Mesodermal cell (in vitro differentiated cells): ENCODE measurements around the gene PDIK1L. TPM values are rescaled to one million over a fixed set of nuclear protein-coding genes. Genes with fewer than 3 reads are reported as not detected.

Source experiments
- H3K27ac ChIP-seq: 2 replicates; pipeline ENCODE4 v1.7.0; 2013; ENCODE audit warnings: mild to moderate bottlenecking, low read depth, low read length, moderate library complexity; ENCODE audit not compliant: severe bottlenecking
- H3K36me3 ChIP-seq: 2 replicates; pipeline ENCODE4 v1.7.1; 2013; ENCODE audit warnings: mild to moderate bottlenecking, low read length, moderate library complexity; ENCODE audit not compliant: control insufficient read depth, insufficient read depth
- H3K4me1 ChIP-seq: one replicate; pipeline ENCODE4 v1.7.1; 2013; ENCODE audit warnings: mild to moderate bottlenecking, low read length; ENCODE audit not compliant: insufficient read depth, control insufficient read depth, poor library complexity, severe bottlenecking
- H3K4me3 ChIP-seq: 2 replicates; pipeline ENCODE4 v1.7.0; 2013; ENCODE audit warnings: low read length, control low read depth, mild to moderate bottlenecking; ENCODE audit not compliant: insufficient read depth, poor library complexity, severe bottlenecking; ENCODE audit errors: extremely low read depth
- H3K9me3 ChIP-seq: 2 replicates; pipeline ENCODE4 v1.7.1; 2013; ENCODE audit warnings: mild to moderate bottlenecking, low read length, moderate library complexity; ENCODE audit not compliant: control insufficient read depth
- WGBS, 2 experiments: methylation state at CpG; one replicate each; pipeline ENCODE4 v1.1.5; 2013; ENCODE audit warnings: missing lambda C conversion rate in 2 of 2; ENCODE audit not compliant: insufficient coverage in 2 of 2; 5-methylcytosine and 5-hydroxymethylcytosine counted together
- polyA plus RNA-seq, 2 experiments: library from polyadenylated mRNA; stranded (reverse); fragments of 50-300 nt; gene quantifications; one replicate each; pipeline ENCODE4 v1.2.3, GENCODE V29; 2013

Gene PDIK1L
- polyA plus RNA-seq (2013, experiment 1 of 2), result 2.6 TPM
- 2.9 TPM for polyA plus RNA-seq (2013, experiment 2 of 2)

DNA sequence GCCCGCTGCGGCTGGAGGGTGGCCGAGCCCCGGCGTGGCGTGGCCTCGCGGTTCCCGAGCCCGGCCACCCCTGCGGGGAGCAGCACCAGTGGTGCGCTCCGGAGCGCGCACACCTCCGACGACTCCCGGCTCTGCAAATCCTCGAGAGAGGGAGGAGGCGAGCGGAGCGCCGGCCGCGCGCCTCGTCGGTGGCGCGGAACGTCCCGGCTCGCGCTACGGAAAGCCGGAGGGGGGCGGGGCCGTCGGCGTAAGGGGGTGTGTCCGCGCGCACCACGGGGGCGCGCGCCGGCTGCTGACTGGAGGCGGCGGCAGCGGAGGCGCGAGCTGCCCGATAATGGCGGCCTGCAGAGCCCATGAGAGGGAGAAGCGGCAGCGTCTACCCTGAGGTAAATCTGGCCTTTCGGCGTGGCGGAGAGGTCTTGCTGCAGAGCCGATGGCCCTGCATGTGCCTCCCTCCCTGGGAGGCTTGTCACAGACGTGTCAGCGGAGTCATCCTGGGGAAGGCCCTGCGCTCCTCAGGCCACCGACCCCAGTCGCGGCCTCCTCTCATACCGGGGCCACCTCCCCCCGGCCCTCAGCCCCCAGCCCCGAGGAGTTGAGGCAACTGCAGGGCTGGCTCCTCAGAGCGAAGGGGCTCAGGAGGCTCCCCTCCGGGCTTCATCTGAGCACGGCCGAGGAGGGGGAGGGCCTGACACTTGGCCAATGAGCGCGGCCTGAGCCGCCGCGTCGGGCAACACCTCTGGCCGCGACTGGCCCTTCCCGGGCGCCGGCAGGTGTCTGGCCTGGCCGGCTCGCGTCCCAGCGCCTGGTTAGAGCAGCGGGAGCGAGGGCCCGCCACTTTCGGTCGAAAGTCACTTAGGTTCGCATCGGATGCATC, at the start of gene PDIK1L:
TSS of gene PDIK1L (plus strand) at position 295 of the 877 bp plus-strand sequence. CDS start 2,485 bp downstream, outside the sequence.
- WGBS, 2 experiments, result 0% methylated on average over 57 to 75 of the region's 96 CpGs

DNA sequence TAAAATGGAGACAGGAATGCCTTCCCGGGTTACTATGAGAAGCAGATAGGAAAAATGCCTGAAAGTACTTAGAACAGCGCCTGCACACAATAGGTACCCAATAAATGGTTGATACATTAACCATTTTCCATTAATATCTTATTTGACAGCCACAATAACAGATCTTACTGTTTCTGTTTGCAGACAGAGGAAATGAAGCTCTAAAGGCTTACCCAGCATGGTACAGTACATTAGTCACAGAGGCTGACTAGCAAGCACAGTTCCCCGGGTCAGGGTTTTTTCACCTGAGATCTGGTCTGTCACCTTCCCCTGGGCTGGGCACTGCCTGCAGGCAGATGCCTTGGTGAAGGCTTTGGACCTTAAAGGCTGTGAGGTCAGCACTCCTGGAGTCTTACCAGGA, 47.1 kb upstream of the PDIK1L start:
- 62 to 90% methylated on average over 1 to 2 of the region's 3 CpGs for WGBS, 2 experiments
- no peaks in the 10 kb centered on the region for H3K36me3 ChIP-seq
- no peak overlapping the region for H3K27ac ChIP-seq
- H3K4me3 ChIP-seq, result no peak overlapping the region
- peaks cover 12% of the 10 kb centered on the region for H3K4me1 ChIP-seq
- no peaks in the 10 kb centered on the region for H3K9me3 ChIP-seq

More for the DNA sequence above, at the start of gene PDIK1L:
- Histone ChIP-seq H3K4me1 (peaks cover 7% of the 10 kb centered on the region), H3K9me3 (no peaks in the 10 kb centered on the region), H3K4me3 (peak within 1 kb of the TSS; percentile 87), H3K27ac (peak within 1 kb of the TSS; percentile 81), H3K36me3 (peaks cover 8% of the 10 kb centered on the region)

DNA sequence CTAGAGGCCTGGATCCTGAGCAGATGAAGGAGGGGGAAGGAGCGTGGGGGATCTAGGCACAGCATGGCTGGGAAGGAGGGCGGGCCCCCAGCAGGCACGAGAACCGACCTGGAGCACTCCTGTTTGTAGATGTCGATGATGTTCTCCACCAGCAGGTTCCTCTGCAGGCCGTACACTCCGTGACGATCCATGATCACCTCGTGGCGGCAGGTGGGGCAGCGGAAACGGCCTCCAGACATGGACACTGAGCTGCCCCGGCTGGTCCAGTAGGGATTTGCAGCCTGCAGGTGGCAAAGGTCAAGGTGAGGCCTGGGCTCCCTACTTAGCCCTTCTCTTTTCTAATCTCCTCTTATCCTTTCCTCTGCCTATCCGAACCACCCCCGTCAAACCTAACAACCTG, 45.5 kb upstream of the PDIK1L start:
- Histone ChIP-seq H3K4me1 (peaks cover 12% of the 10 kb centered on the region), H3K4me3 (no peak overlapping the region), H3K27ac (no peak overlapping the region), H3K9me3 (no peaks in the 10 kb centered on the region), H3K36me3 (no peaks in the 10 kb centered on the region)
- WGBS, 2 experiments, result 91 to 95% methylated on average over 13 to 15 of the region's 15 CpGs

DNA sequence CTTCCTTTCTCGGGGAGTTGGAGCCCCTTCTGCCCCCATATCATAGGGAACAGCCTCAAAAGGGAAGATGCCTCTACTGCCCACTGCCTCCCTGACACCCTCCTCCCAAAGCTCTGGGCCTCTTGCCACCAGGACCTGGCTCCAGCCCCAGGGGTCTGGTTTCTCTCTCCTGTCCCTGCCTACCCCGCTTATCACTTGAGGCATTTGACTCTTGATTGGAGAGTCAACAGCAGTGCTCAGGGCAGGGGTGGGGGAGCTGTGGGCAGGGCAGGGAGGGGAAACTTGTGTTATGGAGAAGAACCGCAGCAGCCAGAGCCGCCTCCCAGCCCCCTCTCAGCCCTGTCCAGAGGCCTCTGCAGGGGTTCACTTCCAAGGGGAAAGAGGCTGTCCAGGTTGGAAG, 44.8 kb upstream of the PDIK1L start:
- Histone ChIP-seq H3K27ac (no peak overlapping the region), H3K4me3 (no peak overlapping the region)
- 60 to 80% methylated on average over 1 to 3 of the region's 4 CpGs for WGBS, 2 experiments

DNA sequence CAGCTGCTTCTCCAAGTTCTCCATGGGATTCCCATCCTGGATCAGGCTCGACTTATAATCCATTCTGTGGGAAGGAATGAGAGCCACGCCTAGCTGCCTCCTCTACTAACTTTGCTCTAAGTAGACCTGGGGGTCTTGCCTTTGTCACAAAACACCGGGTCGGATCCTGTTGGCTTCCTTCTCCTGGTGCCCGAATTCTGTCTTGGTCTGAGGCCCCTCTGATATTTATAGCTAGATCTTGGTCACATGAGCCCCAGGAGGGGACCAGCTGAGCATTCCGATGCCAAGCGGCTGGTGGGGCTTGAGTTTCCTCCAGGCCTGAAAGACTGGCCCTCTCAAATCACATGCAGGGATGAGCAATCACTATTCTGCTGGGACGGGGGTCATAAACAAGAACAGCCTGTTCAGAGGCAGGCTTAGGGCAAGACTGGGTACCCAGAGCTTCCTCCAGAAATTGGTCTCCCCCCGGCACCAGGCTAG, 44.2 kb upstream of the PDIK1L start, which contains the start of gene TRIM63:
TSS of gene TRIM63 (minus strand) at position 199 of the 480 bp plus-strand sequence. CDS start at position 63, 136 bp downstream.
- Histone ChIP-seq H3K36me3 (no peaks in the 10 kb centered on the region), H3K4me3 (no peak within 1 kb of the TSS), H3K9me3 (no peaks in the 10 kb centered on the region), H3K4me1 (peaks cover 12% of the 10 kb centered on the region), H3K27ac (no peak within 1 kb of the TSS)
- 83 to 90% methylated on average over 4 to 9 of the region's 9 CpGs for WGBS, 2 experiments

More for the DNA sequence above, 44.8 kb upstream of the PDIK1L start:
- H3K4me1 ChIP-seq, result peaks cover 12% of the 10 kb centered on the region
- H3K9me3 ChIP-seq, result no peaks in the 10 kb centered on the region
- H3K36me3 ChIP-seq, result no peaks in the 10 kb centered on the region

DNA sequence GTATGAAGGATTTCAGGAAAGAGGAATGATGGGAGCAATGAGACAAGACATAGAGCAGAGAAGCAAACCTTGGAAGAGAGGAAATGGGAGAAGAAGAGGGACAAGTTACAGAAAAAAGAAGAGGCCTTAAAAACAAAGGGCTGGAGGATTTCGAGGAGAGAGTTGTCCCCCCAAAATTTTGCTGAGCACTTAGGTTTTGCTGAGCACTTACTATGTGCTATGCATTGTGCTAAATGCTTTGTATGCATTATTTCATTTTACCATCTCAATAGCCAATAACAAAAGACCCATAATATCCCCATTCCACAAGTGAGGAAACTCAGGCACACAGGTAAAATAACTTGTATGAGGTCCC, 41.7 kb upstream of the PDIK1L start:
- Histone ChIP-seq H3K9me3 (no peaks in the 10 kb centered on the region), H3K36me3 (no peaks in the 10 kb centered on the region), H3K4me3 (no peak overlapping the region), H3K4me1 (peaks cover 12% of the 10 kb centered on the region), H3K27ac (no peak overlapping the region)
- WGBS, 2 experiments, result 86% methylated on average over 1 of the region's 1 CpG; no CpG with 5 or more reads in 1 of the 2 experiments

DNA sequence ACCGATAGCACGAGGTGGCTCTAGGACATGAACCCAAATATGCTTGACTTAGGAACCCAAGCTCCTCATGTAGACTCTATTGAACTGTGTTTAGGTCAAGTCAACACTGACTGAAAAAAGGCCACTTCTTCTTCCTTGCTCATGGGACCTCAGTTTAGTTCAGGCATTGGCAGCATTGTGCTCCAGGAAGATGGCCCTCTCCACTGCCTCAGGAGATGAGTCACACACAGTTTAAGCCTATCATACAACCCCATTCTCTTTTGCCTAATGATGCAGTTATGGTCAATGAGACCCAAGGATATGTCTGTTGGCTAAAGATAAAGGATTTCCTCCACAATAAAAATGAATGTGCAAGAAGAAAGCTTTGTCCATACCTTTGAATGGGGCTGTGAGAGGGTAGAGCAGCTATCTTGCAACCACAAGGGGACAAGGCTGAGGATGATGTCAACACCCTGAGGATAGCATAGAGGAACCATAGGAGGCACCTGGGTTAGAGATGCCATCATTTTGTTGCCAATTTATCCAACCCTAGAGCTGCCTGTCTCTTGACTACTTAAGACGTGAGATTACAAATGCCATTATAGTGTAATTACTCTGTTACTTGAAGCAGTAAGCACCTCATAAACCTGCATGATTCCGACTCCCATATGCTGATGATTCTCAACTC, 41.2 kb upstream of the PDIK1L start:
- Histone ChIP-seq H3K4me3 (no peak overlapping the region), H3K27ac (no peak overlapping the region), H3K9me3 (no peaks in the 10 kb centered on the region), H3K4me1 (peaks cover 12% of the 10 kb centered on the region), H3K36me3 (no peaks in the 10 kb centered on the region)
- WGBS, 2 experiments, result 79 to 94% methylated on average over 2 of the region's 4 CpGs

DNA sequence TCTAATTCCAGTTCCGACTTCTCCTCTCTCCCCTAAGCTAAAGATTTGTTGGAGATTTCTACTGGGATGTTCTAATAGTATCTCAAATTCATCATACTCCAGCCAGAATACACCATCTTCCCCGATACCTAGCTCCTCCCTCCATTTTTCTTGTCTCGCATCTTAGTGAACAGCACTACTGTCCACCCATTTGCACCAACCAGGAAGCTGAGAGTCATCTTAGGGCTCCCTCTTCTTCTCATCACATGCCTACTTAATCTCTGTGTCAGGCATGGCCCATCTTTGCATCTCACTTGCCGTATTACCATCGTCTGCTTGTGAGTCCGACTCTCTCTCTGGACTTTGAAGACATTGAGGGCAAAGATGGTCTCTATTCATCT, 40.7 kb upstream of the PDIK1L start:
- Histone ChIP-seq H3K36me3 (no peaks in the 10 kb centered on the region), H3K9me3 (no peaks in the 10 kb centered on the region), H3K27ac (no peak overlapping the region), H3K4me1 (peaks cover 12% of the 10 kb centered on the region), H3K4me3 (no peak overlapping the region)
- WGBS, 2 experiments, result 95 to 99% methylated on average over 5 of the region's 6 CpGs

DNA sequence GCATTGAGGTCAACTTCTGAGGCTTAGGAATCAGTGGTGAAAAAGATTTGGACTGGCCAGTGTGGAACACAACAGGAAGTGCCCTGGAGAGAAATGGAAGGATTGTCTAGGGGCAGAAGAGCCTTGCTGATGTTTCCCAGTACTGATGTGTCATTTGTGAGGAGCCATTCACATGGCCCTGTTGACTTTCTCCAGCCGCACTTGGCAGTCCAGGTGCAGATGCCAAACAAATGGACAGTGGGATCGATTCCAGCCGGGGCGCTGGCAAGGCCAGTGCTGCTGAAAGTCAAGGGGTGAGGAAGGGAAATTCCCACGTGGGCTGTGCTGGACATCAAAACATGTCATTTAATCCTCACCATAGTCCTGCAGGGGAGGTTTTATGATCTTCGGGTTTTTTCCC, 39.3 kb upstream of the PDIK1L start:
- Histone ChIP-seq H3K9me3 (no peaks in the 10 kb centered on the region), H3K4me3 (no peak overlapping the region), H3K4me1 (peaks cover 7% of the 10 kb centered on the region), H3K27ac (no peak overlapping the region), H3K36me3 (no peaks in the 10 kb centered on the region)
- 79 to 95% methylated on average over 4 to 6 of the region's 6 CpGs for WGBS, 2 experiments

DNA sequence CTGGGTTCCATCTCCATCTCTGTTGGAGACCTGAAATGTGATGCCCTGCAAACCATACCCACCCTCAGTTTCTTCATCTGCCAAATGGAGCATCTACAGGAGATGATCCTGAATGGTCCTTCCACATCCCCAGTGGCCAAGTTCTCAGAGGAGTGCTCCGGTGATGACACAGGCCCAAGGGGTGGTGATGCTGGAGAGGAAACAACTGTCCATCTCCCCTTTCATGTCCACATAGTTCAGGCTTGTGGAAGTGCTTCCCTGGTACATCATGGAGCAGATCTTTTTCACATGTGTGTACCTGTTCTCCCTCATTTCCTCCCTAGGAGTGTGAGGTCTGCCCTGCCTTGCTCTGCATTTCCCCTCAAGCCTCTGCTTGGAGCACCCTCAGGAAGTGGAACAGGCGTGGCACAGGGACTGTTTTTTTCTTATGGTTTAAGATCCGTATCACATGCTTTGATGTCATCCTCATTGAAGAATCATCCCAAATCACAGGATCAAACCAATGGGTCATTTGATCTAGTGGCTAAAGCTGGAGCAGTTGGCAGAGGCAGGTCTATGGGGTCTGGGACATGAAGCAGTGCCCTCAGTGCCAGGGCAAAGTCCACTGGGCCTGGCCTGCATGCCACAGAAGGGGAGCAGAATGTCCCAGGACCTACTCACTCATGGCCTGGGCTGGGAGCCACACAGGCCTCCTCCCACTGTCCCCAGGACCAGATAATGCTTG, 36.0 kb upstream of the PDIK1L start:
- Histone ChIP-seq H3K27ac (no peak overlapping the region), H3K9me3 (no peaks in the 10 kb centered on the region), H3K4me3 (no peak overlapping the region), H3K4me1 (no peaks in the 10 kb centered on the region), H3K36me3 (no peaks in the 10 kb centered on the region)
- WGBS, 2 experiments, result 100% methylated on average over 1 to 3 of the region's 3 CpGs
